Lower leg skin (tissue), 3 donors: ENCODE data around the gene SENP3.

Experiments used
- CTCF ChIP-seq, 3 donors: fragments of 450-650 bp; IDR thresholded peaks; one replicate each; pipeline ENCODE4 v1.5.1; 2016; ENCODE audit warnings: antibody characterized with exemption in 3 of 3, mild to moderate bottlenecking in 3 of 3, moderate library complexity in 2 of 3
- POLR2A ChIP-seq, 2 donors: fragments of 450-650 bp; IDR thresholded peaks; one replicate each; pipeline ENCODE4 v1.6.1; 2016 to 2017; ENCODE audit warnings: antibody characterized with exemption in 2 of 2, mild to moderate bottlenecking in 1 of 2, moderate library complexity in 1 of 2

GRCh38 chr17:7615265-7615747 is 53.6 kb downstream of the SENP3 start:
- TF ChIP-seq CTCF (IDR thresholded peaks at IDR 0.05) (no peak), POLR2A (IDR thresholded peaks at IDR 0.05) (no peak)
